Measurements from ENCODE around the gene PA2G4. TPM values are rescaled to one million over a fixed set of nuclear protein-coding genes. Genes with fewer than 3 reads are reported as not detected.

PA2G4 gene
- total RNA-seq, 1 donor from 2014 or later = 230 TPM

GRCh38 chr12:56129942-56130495 is 25.7 kb downstream of the PA2G4 start:
- TF ChIP-seq, protein P1, sequence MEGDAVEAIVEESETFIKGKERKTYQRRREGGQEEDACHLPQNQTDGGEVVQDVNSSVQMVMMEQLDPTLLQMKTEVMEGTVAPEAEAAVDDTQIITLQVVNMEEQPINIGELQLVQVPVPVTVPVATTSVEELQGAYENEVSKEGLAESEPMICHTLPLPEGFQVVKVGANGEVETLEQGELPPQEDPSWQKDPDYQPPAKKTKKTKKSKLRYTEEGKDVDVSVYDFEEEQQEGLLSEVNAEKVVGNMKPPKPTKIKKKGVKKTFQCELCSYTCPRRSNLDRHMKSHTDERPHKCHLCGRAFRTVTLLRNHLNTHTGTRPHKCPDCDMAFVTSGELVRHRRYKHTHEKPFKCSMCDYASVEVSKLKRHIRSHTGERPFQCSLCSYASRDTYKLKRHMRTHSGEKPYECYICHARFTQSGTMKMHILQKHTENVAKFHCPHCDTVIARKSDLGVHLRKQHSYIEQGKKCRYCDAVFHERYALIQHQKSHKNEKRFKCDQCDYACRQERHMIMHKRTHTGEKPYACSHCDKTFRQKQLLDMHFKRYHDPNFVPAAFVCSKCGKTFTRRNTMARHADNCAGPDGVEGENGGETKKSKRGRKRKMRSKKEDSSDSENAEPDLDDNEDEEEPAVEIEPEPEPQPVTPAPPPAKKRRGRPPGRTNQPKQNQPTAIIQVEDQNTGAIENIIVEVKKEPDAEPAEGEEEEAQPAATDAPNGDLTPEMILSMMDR (conservative IDR thresholded peaks at IDR 0.05; ENCODE audit: low read depth, low read length) = no peak
- peak overlapping the region; percentile 79 for H3K4me3 ChIP-seq (ENCODE audit: low read depth, low read length)
- no peak for DNase-seq (ENCODE audit: low read depth)

- TF ChIP-seq, protein P1 (conservative IDR thresholded peaks at IDR 0.05; ENCODE audit: low read depth, low read length) = no peak
- DNase-seq (ENCODE audit: low read depth) = no peak
- H3K4me3 ChIP-seq (ENCODE audit: low read depth, low read length) = no peak overlapping the region
Observed at GRCh38 chr12:56130876-56131275, 26.5 kb downstream of the PA2G4 start.

- DNase-seq (ENCODE audit: low read depth) = no peak
- H3K4me3 ChIP-seq (ENCODE audit: low read depth, low read length) = no peak overlapping the region
- TF ChIP-seq, protein P1 (conservative IDR thresholded peaks at IDR 0.05; ENCODE audit: low read depth, low read length) = no peak
Observed at GRCh38 chr12:56134897-56135296, 30.5 kb downstream of the PA2G4 start.

- no peak for DNase-seq (ENCODE audit: low read depth)
- TF ChIP-seq, protein P1 (conservative IDR thresholded peaks at IDR 0.05; ENCODE audit: low read depth, low read length) = no peak
Observed at GRCh38 chr12:56137853-56138571, 33.7 kb downstream of the PA2G4 start.

DNA sequence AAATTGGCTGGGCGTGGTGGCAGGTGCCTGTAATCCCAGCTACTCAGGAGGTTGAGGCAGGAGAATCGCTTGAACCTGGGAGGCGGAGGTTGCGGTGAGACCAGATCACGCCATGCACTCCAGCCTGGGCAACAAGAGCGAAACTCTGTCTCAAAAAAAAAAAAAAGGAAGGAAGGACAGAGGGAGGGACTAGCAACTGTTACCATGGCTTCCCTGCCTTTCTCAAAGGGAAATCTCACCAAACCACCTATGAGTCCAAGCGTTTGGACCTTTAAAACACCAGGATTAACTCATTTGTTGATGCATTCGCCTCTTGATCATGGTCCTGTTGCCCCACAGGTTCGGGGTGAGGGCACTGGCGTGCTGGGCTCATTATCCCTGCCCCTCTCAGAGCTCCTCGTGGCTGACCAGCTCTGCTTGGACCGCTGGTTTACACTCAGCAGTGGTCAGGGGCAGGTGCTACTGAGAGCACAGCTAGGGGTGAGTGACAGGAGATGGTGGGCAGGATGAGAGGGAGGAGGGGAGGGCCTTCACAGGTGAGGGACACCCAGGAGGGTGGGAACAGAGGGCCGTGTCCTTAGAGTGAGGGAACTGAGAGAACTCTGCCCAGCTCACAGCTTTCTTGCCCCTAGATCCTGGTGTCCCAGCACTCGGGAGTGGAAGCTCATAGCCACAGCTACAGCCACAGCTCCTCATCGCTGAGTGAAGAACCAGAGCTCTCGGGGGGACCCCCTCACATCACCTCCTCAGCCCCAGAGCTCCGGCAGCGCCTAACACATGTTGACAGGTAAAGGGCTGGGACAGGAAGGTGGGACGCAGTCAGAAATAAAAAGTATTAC is 37.8 kb downstream of the PA2G4 start:
- no peak for DNase-seq (ENCODE audit: low read depth)
- TF ChIP-seq, protein P1 (conservative IDR thresholded peaks at IDR 0.05; ENCODE audit: low read depth, low read length) = no peak
- no peak overlapping the region for H3K4me3 ChIP-seq (ENCODE audit: low read depth, low read length)

More at GRCh38 chr12:56137853-56138571, 33.7 kb downstream of the PA2G4 start:
- H3K4me3 ChIP-seq (ENCODE audit: low read depth, low read length) = no peak overlapping the region

GRCh38 chr12:56143217-56143616 is 38.9 kb downstream of the PA2G4 start:
- no peak overlapping the region for H3K4me3 ChIP-seq (ENCODE audit: low read depth, low read length)
- TF ChIP-seq, protein P1 (conservative IDR thresholded peaks at IDR 0.05; ENCODE audit: low read depth, low read length) = no peak

More at GRCh38 chr12:56143217-56143616, 38.9 kb downstream of the PA2G4 start:
- no peak for DNase-seq (ENCODE audit: low read depth)
